Peyer's patch (tissue), 4 donors: ENCODE data around the gene PCDHGA12.

Experiments used
- POLR2A ChIP-seq, 2 donors: fragments of 450-650 bp; IDR thresholded peaks; one replicate each; pipeline ENCODE4 v1.5.1; 2017; ENCODE audit warnings: antibody characterized with exemption in 2 of 2, mild to moderate bottlenecking in 2 of 2, moderate library complexity in 2 of 2
- TF ChIP-seq, protein P1 (sequence below), 6 experiments: fragments of 450-650 bp in 4 of 6; fragments of 200-600 bp in 2 of 6; sonication (generic) in 1 of 6; IDR thresholded peaks; one replicate each; pipeline ENCODE4 v1.5.1; 2017 to 2019; ENCODE audit warnings: antibody characterized with exemption in 6 of 6, mild to moderate bottlenecking in 3 of 6, moderate library complexity in 1 of 6

DNA sequence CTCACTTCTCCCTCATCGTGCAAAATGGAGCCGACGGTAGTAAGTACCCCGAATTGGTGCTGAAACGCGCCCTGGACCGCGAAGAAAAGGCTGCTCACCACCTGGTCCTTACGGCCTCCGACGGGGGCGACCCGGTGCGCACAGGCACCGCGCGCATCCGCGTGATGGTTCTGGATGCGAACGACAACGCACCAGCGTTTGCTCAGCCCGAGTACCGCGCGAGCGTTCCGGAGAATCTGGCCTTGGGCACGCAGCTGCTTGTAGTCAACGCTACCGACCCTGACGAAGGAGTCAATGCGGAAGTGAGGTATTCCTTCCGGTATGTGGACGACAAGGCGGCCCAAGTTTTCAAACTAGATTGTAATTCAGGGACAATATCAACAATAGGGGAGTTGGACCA is 979 bp downstream of the PCDHGA12 start:
- TF ChIP-seq, protein P1, sequence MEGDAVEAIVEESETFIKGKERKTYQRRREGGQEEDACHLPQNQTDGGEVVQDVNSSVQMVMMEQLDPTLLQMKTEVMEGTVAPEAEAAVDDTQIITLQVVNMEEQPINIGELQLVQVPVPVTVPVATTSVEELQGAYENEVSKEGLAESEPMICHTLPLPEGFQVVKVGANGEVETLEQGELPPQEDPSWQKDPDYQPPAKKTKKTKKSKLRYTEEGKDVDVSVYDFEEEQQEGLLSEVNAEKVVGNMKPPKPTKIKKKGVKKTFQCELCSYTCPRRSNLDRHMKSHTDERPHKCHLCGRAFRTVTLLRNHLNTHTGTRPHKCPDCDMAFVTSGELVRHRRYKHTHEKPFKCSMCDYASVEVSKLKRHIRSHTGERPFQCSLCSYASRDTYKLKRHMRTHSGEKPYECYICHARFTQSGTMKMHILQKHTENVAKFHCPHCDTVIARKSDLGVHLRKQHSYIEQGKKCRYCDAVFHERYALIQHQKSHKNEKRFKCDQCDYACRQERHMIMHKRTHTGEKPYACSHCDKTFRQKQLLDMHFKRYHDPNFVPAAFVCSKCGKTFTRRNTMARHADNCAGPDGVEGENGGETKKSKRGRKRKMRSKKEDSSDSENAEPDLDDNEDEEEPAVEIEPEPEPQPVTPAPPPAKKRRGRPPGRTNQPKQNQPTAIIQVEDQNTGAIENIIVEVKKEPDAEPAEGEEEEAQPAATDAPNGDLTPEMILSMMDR (IDR thresholded peaks at IDR 0.05), result no peak
- no peak for TF ChIP-seq POLR2A (IDR thresholded peaks at IDR 0.05)
